ENCODE measurements around the gene MACROD2.

Gene MACROD2

DNA sequence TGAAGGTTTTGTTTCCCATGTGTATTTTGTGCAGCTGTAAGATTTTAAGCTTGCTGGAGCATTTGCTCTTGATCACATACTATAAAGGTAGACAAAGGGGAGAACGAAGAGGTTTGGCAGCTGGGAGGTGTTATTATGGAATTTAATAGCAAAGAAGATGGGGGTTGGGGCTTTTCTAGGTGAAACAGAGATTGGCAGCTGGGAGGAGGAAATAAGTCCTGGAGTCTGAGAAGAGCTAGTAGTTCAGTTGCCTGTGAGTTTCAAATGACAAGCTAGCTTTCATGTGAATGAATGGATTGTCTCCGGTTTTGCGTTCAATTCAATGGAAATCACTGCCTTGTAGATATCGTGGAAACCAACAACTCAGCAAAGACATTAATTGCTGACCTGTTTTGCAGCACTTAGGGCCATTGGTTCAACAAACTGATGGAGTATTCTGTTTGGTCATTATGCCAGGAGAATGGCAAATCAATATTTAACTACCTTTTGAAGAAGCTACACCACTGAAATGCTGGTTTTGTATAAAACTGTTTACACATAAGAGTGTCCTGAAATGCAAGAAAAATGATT, 380.2 kb downstream of the MACROD2 start:
- FAIRE-seq = no peak

DNA sequence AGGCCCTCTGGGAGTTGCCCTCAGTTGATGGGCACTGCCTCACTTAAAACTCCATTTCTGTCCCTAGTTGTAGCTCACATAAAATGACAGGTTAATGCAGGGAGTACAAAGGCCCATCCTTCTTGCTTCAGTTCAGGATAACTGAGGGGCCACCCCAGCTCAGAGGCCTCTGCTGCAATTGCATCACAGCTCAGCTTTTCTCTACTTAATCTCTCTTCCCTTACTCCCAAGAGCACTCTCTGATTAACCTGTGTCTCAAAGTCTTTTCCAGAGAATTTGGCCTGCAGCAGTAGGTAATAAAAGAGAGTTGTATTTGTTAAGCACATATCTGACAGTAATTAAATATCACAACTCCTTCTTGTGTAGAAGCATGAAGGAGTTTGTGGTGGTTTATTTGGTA, 383.0 kb downstream of the MACROD2 start:
- FAIRE-seq (no peak), DNase-seq (ENCODE audit: insufficient read length, low spot score) (no peak)
- TF ChIP-seq, protein P1, sequence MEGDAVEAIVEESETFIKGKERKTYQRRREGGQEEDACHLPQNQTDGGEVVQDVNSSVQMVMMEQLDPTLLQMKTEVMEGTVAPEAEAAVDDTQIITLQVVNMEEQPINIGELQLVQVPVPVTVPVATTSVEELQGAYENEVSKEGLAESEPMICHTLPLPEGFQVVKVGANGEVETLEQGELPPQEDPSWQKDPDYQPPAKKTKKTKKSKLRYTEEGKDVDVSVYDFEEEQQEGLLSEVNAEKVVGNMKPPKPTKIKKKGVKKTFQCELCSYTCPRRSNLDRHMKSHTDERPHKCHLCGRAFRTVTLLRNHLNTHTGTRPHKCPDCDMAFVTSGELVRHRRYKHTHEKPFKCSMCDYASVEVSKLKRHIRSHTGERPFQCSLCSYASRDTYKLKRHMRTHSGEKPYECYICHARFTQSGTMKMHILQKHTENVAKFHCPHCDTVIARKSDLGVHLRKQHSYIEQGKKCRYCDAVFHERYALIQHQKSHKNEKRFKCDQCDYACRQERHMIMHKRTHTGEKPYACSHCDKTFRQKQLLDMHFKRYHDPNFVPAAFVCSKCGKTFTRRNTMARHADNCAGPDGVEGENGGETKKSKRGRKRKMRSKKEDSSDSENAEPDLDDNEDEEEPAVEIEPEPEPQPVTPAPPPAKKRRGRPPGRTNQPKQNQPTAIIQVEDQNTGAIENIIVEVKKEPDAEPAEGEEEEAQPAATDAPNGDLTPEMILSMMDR (IDR thresholded peaks at IDR 0.05; ENCODE audit: insufficient read depth, missing control alignments) = no peak

More for the DNA sequence above, 380.2 kb downstream of the MACROD2 start:
- DNase-seq (ENCODE audit: insufficient read length, low spot score) = no peak
- TF ChIP-seq, protein P1 (IDR thresholded peaks at IDR 0.05; ENCODE audit: insufficient read depth, missing control alignments) = no peak

DNA sequence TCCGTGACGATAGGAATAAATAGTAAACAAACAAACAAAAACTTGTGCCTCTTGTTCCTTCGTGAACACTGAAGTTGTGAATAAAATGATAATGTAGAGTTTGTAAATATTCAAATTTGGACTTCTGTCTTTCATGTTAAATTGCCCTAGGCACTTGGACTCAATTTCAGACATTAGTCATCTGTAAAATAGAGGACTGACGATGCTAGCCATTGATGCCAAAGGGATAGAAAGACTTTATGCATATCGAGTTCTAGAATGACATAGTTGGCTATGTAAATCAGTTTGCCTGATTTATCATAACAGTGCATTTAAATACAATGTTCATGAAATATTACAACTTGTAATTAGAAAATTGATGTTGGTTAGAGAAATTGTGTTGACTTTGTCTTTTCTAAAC, 388.0 kb downstream of the MACROD2 start:
- no peak for DNase-seq (ENCODE audit: insufficient read length, low spot score)
- no peak for FAIRE-seq
- TF ChIP-seq, protein P1 (IDR thresholded peaks at IDR 0.05; ENCODE audit: insufficient read depth, missing control alignments) = no peak

DNA sequence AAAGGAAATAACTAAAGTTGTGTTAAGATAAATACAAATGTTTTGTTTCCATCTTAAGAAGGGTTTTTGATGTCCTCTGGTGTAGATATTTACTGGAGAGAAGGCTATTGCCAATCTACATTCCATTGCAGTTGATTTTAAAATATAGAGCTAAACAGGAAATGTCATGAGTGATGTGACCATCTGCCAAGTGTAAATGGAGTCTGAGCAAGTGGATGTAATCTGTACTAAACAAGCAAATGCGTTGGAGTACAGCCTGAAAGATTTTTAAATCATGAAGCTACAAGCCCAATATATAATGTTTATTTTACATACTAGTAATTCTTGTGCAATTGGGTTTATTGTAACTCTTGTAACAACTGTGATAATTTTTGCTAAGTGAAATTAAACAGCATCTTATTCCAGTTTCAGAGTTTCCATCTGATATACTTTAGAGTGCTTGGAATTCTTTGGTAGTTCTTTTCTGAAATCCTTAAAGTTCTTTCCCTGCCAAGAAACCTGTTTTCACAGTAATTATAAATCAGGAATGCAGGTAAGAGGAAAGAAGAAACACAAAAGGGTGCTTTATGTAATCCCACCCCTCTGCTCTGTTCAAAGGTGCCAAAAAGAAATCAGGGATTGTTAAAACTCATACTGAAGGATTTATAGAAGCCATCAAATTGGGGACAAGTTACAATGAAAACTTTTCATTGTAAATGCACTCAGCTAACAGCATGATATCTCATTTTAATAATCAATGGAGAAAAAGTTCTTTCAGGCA, 389.3 kb downstream of the MACROD2 start:
- no peak for DNase-seq (ENCODE audit: insufficient read length, low spot score)
- no peak for FAIRE-seq
- TF ChIP-seq, protein P1 (IDR thresholded peaks at IDR 0.05; ENCODE audit: insufficient read depth, missing control alignments) = no peak

DNA sequence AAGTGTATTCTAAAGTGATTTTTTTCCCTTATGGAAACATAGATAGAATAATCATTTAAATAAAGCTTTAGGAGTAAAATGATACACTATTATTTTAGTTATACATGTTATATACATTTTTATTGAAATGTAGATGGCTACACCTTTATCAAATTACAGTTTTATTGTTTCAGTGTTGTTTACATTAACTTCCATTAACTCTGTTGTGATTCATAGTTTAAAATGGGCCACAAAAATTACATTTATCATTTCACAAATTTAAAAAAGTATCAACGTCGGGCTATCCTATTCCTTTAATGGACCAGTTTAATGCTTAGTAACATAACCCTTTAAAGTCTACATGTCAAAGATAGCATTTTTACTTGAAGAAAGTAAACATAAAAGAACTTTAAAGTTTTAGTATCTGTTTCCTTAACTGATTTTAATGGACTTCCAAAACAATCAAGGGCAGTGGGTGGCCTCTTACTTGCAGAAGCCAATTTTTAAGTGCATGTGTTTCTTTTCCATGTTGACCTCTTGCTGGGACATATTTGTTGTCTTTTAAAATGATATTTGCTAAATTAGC, 389.9 kb downstream of the MACROD2 start:
- DNase-seq (ENCODE audit: insufficient read length, low spot score) = no peak
- FAIRE-seq = no peak
- TF ChIP-seq, protein P1 (IDR thresholded peaks at IDR 0.05; ENCODE audit: insufficient read depth, missing control alignments) = no peak

- TF ChIP-seq, protein P1 (IDR thresholded peaks at IDR 0.05; ENCODE audit: insufficient read depth, missing control alignments) = no peak
- FAIRE-seq = no peak
Observed at GRCh38 chr20:14386726-14387125, 391.4 kb downstream of the MACROD2 start.

More at GRCh38 chr20:14386726-14387125, 391.4 kb downstream of the MACROD2 start:
- DNase-seq (ENCODE audit: insufficient read length, low spot score) = no peak

All from D721Med (cell line).